Measurements from ENCODE around the gene NCAM2. TPM values are rescaled to one million over a fixed set of nuclear protein-coding genes. Genes with fewer than 3 reads are reported as not detected.

The NCAM2 gene
- total RNA-seq, 1 donor from 2014 or later, result 1.3 TPM

DNA sequence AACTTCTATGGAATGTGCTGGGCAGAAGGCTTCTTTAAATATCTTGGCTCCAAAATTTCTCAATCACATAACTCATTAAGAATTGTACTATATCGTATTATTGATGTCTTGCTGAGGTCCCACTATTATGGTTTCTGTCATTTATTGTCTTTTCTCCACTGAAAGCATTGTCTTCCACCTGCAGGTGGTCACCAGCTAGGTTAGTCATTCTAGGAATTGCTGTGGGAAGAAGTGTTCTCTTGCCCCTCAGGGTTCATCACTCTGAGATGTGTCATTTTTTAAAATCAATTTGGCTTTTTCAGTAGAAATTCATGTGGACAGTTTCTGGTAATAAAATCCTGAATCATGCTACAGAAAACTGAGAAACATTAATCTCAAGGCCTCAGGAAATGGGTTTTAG, 66.1 kb downstream of the NCAM2 start:
- no peak for FAIRE-seq
- Histone ChIP-seq H3K27me3 (ENCODE audit: control insufficient read depth, insufficient read depth, low read length) (no peaks in the 10 kb centered on the region), H3K4me3 (ENCODE audit: low read depth, low read length) (no peak overlapping the region), H3K36me3 (ENCODE audit: control insufficient read depth, insufficient read depth, low read length) (no peaks in the 10 kb centered on the region)
- no peak for DNase-seq (ENCODE audit: low read depth)
- no peak for TF ChIP-seq CTCF (IDR thresholded peaks at IDR 0.05; ENCODE audit: insufficient read depth, low read length, severe bottlenecking)

DNA sequence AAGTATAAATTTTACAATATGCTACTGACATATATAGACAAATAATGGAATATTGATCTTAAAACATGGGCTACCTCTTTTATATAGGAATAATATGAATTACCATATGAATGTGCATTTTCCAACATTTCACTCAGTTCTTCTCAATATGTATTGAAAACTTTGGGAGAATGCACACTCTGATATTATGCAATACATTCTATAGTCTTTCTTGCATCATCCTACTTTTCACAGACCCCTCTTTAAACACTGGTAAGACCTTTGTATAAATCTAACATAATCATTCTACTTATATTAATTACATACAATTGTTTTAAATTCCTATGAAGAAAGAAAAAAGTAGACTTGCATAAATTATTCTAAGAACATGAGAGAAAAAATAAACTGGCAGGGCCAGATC, 69.2 kb downstream of the NCAM2 start:
- Histone ChIP-seq H3K36me3 (ENCODE audit: control insufficient read depth, insufficient read depth, low read length) (no peaks in the 10 kb centered on the region), H3K27me3 (ENCODE audit: control insufficient read depth, insufficient read depth, low read length) (no peaks in the 10 kb centered on the region), H3K4me3 (ENCODE audit: low read depth, low read length) (no peak overlapping the region)
- TF ChIP-seq CTCF (IDR thresholded peaks at IDR 0.05; ENCODE audit: insufficient read depth, low read length, severe bottlenecking), result no peak
- FAIRE-seq, result no peak
- DNase-seq (ENCODE audit: low read depth), result no peak

DNA sequence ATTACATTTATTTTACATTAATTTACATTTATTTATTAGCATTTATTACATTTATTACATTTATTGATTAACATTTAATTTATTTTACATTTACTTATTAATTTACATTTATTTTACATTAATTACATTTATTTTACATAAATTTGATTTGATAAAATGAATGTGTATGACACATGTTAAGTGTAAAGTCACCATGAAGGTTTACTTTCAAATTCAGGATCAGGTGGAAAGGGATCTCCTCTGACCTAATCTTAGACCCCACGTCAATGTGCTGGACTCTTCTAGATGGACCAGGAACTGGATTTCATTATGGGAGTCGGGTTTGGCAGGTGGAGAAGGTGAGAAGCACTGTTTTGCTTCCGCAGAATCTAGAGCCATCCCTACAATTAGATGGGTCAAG, 76.1 kb downstream of the NCAM2 start:
- H3K36me3 ChIP-seq (ENCODE audit: control insufficient read depth, insufficient read depth, low read length), result no peaks in the 10 kb centered on the region
- H3K27me3 ChIP-seq (ENCODE audit: control insufficient read depth, insufficient read depth, low read length), result no peaks in the 10 kb centered on the region
- no peak for DNase-seq (ENCODE audit: low read depth)
- TF ChIP-seq CTCF (IDR thresholded peaks at IDR 0.05; ENCODE audit: insufficient read depth, low read length, severe bottlenecking), result no peak
- FAIRE-seq, result no peak
- H3K4me3 ChIP-seq (ENCODE audit: low read depth, low read length), result no peak overlapping the region

GRCh38 chr21:21076051-21076450, 77.8 kb downstream of the NCAM2 start:
- no peak for TF ChIP-seq CTCF (IDR thresholded peaks at IDR 0.05; ENCODE audit: insufficient read depth, low read length, severe bottlenecking)
- DNase-seq (ENCODE audit: low read depth) (no peak), FAIRE-seq (no peak)
- Histone ChIP-seq H3K4me3 (ENCODE audit: low read depth, low read length) (no peak overlapping the region), H3K36me3 (ENCODE audit: control insufficient read depth, insufficient read depth, low read length) (no peaks in the 10 kb centered on the region), H3K27me3 (ENCODE audit: control insufficient read depth, insufficient read depth, low read length) (no peaks in the 10 kb centered on the region)

DNA sequence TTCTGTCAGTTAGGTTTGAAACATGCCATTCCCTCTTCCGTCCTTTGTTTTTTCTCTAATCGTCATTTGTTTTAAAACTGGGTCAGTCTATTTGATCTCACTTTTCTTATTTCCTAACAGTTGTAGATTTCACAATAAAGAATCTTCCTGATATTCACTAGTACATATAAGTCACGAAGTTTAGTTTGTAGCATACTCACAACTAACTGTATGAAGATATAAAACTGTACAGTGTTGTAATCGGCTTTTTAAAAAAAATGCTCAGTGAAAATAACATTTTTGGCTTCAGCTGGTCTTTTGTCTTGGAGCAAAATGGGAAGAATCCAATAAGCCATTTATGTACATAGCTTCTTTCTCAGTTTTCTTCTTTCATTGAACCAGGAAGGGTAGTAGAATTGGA, 78.3 kb downstream of the NCAM2 start:
- Histone ChIP-seq H3K4me3 (ENCODE audit: low read depth, low read length) (no peak overlapping the region), H3K27me3 (ENCODE audit: control insufficient read depth, insufficient read depth, low read length) (no peaks in the 10 kb centered on the region), H3K36me3 (ENCODE audit: control insufficient read depth, insufficient read depth, low read length) (no peaks in the 10 kb centered on the region)
- no peak for DNase-seq (ENCODE audit: low read depth)
- no peak for TF ChIP-seq CTCF (IDR thresholded peaks at IDR 0.05; ENCODE audit: insufficient read depth, low read length, severe bottlenecking)
- no peak for FAIRE-seq

DNA sequence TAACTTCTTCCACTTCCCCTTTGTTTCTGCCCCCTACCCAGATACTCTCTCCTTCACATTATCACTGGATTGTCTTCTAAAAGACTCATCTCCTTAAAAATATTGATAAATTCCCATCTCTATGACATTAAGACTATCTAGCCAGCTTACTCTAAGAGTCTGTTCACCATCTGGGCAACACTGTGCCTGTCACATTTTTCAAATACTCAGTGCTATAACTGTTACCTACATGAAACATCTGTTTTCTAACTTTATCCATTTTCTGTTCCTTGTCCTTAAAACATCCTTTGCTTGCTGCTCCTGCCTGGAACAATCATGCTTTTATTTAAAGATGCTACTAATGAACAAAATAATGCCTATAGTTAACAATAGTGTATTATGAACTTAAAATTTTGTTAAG, 81.4 kb downstream of the NCAM2 start:
- no peaks in the 10 kb centered on the region for H3K36me3 ChIP-seq (ENCODE audit: control insufficient read depth, insufficient read depth, low read length)
- TF ChIP-seq CTCF (IDR thresholded peaks at IDR 0.05; ENCODE audit: insufficient read depth, low read length, severe bottlenecking), result no peak
- no peak overlapping the region for H3K4me3 ChIP-seq (ENCODE audit: low read depth, low read length)
- no peaks in the 10 kb centered on the region for H3K27me3 ChIP-seq (ENCODE audit: control insufficient read depth, insufficient read depth, low read length)
- no peak for DNase-seq (ENCODE audit: low read depth)
- no peak for FAIRE-seq
